Measurements from ENCODE around the gene IL2RA.
"Not testable (repeated sequence)": the region's sequence is repeated elsewhere in the genome, so short reads cannot be mapped to it uniquely, and the experiment has no call there.

The IL2RA gene

GRCh38 chr10:6082496-6083395 is 20.6 kb upstream of the IL2RA start:
- no peak for DNase-seq

- DNase-seq = no peak
These were observed 18.3 kb upstream of the IL2RA start for GRCh38 chr10:6080417-6080973.

- DNase-seq = no peak
These were observed 16.9 kb upstream of the IL2RA start for GRCh38 chr10:6079044-6079443.

GRCh38 chr10:6077071-6077675 is 15.0 kb upstream of the IL2RA start:
- DNase-seq = no peak

- no peak for DNase-seq
These were observed 12.5 kb upstream of the IL2RA start for GRCh38 chr10:6074489-6075301.

GRCh38 chr10:6072215-6072934 is 10.2 kb upstream of the IL2RA start:
- DNase-seq = peak; percentile 58

- DNase-seq = no peak
These were observed 9.3 kb upstream of the IL2RA start for GRCh38 chr10:6071181-6072175.

GRCh38 chr10:6070660-6071059 is 8.5 kb upstream of the IL2RA start:
- DNase-seq = peak; percentile 78

GRCh38 chr10:6069081-6069931 is 7.1 kb upstream of the IL2RA start:
- DNase-seq = no peak

- DNase-seq = no peak
These were observed 6.3 kb upstream of the IL2RA start for GRCh38 chr10:6068422-6068821.

GRCh38 chr10:6068006-6068405 is 5.8 kb upstream of the IL2RA start:
- no peak for DNase-seq

- DNase-seq = no peak
These were observed 5.3 kb upstream of the IL2RA start for GRCh38 chr10:6067457-6067856.

GRCh38 chr10:6065835-6066234 is 3.7 kb upstream of the IL2RA start:
- DNase-seq = no peak

GRCh38 chr10:6065406-6065805 is 3.2 kb upstream of the IL2RA start:
- no peak for DNase-seq

GRCh38 chr10:6064726-6065125 is 2.6 kb upstream of the IL2RA start:
- DNase-seq = not testable (repeated sequence)

GRCh38 chr10:6064119-6064518 is 2.0 kb upstream of the IL2RA start:
- DNase-seq = no peak

- DNase-seq = peak; percentile 39
These were observed 1.1 kb downstream of the IL2RA start for GRCh38 chr10:6061056-6061455.

GRCh38 chr10:6059506-6059905 is 2.7 kb downstream of the IL2RA start:
- no peak for DNase-seq

- no peak for DNase-seq
These were observed 3.3 kb downstream of the IL2RA start for GRCh38 chr10:6058682-6059475.

Data from activated naive CD4-positive, alpha-beta T cell treated with Interleukin-2 at 50 U/mL for 16 hours (primary cell).